Liver (tissue), 3 donors: ENCODE results near the gene CDK19.

Source experiments
- EGR1 ChIP-seq, 2 donors: IDR thresholded peaks; 2 replicates each; pipeline ENCODE4 v1.6.1; 2016 to 2018; ENCODE audit warnings: antibody characterized with exemption in 2 of 2, low read depth in 2 of 2
- JUND ChIP-seq, 2 donors: IDR thresholded peaks; 2 replicates each; pipeline ENCODE4 v1.6.1; 2016; ENCODE audit warnings: antibody characterized with exemption in 2 of 2
- RAD21 ChIP-seq, 2 donors: IDR thresholded peaks; 2 replicates each; pipeline ENCODE4 v1.6.1; 2016; ENCODE audit warnings: antibody characterized with exemption in 2 of 2, mild to moderate bottlenecking in 2 of 2
- TAF1 ChIP-seq: conservative IDR thresholded peaks from 2 replicates; pipeline ENCODE4 v1.6.1; 2016; ENCODE audit warnings: antibody characterized with exemption, mild to moderate bottlenecking
- TF ChIP-seq, protein P1 (sequence below): fragments of 150-350 bp; IDR thresholded peaks from 2 replicates; pipeline ENCODE4 v1.5.1; 2017; ENCODE audit warnings: improper control_type of control experiment, low read depth, low read length; ENCODE audit not compliant: missing input control
- TF ChIP-seq, protein P2 (sequence below): IDR thresholded peaks from 2 replicates; pipeline ENCODE4 v1.6.1; 2016; ENCODE audit warnings: antibody characterized with exemption
- donor health status: healthy.
- donor health status: healthy.

DNA sequence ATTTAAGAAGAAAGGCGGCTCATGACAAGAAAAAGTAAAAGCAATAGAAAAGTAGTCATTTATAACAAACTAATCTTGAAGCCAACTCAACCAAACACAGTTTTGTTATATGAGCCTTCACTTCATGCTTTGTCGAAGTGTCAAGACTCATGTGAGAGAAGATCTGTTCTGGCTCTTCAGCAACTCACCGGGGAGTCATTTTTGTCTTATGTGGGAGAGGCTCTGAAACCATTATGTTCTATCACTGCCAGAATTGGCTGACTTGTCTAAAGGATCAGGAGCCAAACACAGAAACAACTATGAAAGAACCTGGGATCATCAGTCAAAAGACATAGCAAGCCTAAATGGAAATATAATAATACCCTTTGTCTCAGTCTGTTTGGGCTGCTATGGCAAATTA, 105.2 kb downstream of the CDK19 start:
- TF ChIP-seq, protein P1, sequence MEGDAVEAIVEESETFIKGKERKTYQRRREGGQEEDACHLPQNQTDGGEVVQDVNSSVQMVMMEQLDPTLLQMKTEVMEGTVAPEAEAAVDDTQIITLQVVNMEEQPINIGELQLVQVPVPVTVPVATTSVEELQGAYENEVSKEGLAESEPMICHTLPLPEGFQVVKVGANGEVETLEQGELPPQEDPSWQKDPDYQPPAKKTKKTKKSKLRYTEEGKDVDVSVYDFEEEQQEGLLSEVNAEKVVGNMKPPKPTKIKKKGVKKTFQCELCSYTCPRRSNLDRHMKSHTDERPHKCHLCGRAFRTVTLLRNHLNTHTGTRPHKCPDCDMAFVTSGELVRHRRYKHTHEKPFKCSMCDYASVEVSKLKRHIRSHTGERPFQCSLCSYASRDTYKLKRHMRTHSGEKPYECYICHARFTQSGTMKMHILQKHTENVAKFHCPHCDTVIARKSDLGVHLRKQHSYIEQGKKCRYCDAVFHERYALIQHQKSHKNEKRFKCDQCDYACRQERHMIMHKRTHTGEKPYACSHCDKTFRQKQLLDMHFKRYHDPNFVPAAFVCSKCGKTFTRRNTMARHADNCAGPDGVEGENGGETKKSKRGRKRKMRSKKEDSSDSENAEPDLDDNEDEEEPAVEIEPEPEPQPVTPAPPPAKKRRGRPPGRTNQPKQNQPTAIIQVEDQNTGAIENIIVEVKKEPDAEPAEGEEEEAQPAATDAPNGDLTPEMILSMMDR: no peak
- no peak for TF ChIP-seq TAF1
- TF ChIP-seq EGR1 (IDR thresholded peaks at IDR 0.05; ENCODE audit: low read depth in 2 of 2): no peak
- TF ChIP-seq RAD21 (IDR thresholded peaks at IDR 0.05): no peak
- TF ChIP-seq, protein P2, sequence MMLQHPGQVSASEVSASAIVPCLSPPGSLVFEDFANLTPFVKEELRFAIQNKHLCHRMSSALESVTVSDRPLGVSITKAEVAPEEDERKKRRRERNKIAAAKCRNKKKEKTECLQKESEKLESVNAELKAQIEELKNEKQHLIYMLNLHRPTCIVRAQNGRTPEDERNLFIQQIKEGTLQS: no peak
- TF ChIP-seq JUND (IDR thresholded peaks at IDR 0.05): no peak
